ENCODE data around the gene WIZ.

DNA sequence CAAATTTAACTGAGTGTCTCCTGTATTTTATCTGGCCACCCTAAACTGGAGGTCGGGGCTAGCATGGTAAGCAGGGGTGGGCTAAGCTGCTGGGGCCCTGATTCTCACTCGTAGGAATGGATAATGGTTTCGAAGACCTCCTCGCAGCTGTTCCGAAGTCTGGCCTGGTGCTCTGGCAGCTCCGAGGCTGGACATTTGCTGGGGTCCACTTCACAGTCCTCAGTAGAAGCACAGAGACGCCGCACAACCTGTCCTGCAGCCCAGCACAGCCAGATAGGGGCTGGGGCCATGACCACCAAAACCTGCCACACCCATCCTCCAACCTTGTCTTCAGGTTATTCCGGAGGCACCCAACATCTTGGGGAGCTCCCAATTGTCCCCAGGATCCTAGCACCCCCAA lies 6.2 kb upstream of the WIZ start:
- TF ChIP-seq POLR2A (IDR thresholded peaks at IDR 0.05), result no peak
- TF ChIP-seq, protein P1, sequence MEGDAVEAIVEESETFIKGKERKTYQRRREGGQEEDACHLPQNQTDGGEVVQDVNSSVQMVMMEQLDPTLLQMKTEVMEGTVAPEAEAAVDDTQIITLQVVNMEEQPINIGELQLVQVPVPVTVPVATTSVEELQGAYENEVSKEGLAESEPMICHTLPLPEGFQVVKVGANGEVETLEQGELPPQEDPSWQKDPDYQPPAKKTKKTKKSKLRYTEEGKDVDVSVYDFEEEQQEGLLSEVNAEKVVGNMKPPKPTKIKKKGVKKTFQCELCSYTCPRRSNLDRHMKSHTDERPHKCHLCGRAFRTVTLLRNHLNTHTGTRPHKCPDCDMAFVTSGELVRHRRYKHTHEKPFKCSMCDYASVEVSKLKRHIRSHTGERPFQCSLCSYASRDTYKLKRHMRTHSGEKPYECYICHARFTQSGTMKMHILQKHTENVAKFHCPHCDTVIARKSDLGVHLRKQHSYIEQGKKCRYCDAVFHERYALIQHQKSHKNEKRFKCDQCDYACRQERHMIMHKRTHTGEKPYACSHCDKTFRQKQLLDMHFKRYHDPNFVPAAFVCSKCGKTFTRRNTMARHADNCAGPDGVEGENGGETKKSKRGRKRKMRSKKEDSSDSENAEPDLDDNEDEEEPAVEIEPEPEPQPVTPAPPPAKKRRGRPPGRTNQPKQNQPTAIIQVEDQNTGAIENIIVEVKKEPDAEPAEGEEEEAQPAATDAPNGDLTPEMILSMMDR (IDR thresholded peaks at IDR 0.05), result no peak
- no peak for TF ChIP-seq POLR2AphosphoS5 (IDR thresholded peaks at IDR 0.05)
- no peak for TF ChIP-seq EP300 (IDR thresholded peaks at IDR 0.05)

Measured in suprapubic skin (tissue), 4 donors.